ENCODE data around the gene SNAP29.

GRCh38 chr22:20814221-20814808 is 44.5 kb upstream of the SNAP29 start:
- no peak for TF ChIP-seq CTCF (IDR thresholded peaks at IDR 0.05; ENCODE audit: low read length)
- no peak for TF ChIP-seq EZH2 (IDR thresholded peaks at IDR 0.05; ENCODE audit: borderline replicate concordance, low read length)

All from OCI-LY1 (cell line).